Mesenteric fat pad (tissue), 1 donor: ENCODE data around the gene FLYWCH1. TPM values are rescaled to one million over a fixed set of nuclear protein-coding genes. Genes with fewer than 3 reads are reported as not detected.
A peak's percentile ranks its signal among the peaks of the same experiment; 100 is the strongest.
"Not testable (repeated sequence)": the region's sequence is repeated elsewhere in the genome, so short reads cannot be mapped to it uniquely, and the experiment has no call there.

Source experiments
- DNase-seq: peaks from one replicate; pipeline ENCODE4 v3.0.0-alpha.2; 2020; ENCODE audit warnings: low spot score
- total RNA-seq: library from RNA; stranded (reverse); fragmentation: NEBNext Ultra II Directional; extraction: Animal tissue kit (Norgen Biotek cat#: 25700); gene quantifications from one replicate; pipeline ENCODE4 v1.2.1, GENCODE V29; 2021
- donor health status: DM: yes; HTN: yes; CAD: no.

The FLYWCH1 gene
- total RNA-seq, 1 donor from 2014 or later = 32.0 TPM

DNA sequence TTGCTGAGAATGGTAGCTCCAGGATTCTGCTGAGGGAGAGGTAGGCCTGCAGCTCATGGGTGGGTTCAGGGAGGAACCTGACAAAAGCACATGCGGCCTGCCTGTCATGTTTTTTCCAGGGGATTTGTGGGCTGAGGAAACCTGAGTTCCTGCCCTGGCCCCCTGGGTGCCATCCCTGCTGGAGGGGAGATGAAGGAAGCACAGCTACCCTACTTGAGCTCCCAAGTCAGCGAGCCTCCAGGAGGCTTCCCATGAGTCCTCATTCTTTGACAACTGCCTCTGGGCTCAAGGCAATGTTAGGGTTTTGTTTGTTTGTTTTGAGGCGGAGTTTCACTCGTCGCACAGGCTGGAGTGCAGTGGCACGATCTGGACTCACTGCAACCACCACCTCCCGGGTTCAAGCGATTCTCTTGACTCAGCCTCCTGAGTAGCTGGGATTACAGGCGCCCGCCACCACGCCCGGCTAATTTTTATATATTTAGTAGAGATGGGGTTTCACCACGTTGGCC is 12.1 kb upstream of the FLYWCH1 start:
- DNase-seq = no peak

DNA sequence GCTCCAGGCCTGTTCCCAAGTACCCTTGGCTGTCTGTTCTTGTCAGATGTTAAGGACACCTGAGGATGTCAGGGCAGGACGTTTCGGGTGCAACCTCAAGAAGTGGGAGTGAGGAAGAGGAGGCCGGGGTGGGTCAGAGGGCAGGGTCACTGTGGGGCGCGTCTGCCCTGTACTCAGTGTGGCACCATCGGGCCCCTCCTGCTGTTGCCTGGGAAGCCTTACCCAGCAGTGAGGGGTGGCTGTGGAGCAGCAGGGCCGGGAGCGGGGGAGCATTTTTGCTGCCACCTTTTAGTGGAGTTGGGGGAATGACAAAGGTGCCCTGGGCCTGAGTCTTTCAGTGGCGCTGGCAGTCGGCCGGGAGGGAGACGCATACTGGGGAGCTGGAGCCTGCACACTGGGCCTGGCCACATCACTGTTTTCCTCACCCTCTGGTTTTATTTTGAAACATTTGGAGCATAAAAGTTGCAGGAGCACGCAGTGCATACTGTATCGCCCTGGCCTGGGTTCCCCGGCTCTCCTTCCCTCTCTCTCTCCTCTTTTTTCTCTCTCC is 11.1 kb upstream of the FLYWCH1 start:
- no peak for DNase-seq

GRCh38 chr16:2902337-2903130 is 9.2 kb upstream of the FLYWCH1 start:
- no peak for DNase-seq

GRCh38 chr16:2904100-2904921 is 7.4 kb upstream of the FLYWCH1 start:
- DNase-seq = peak; percentile 97

- DNase-seq = no peak
Measured at GRCh38 chr16:2904922-2905240, 6.8 kb upstream of the FLYWCH1 start.

DNA sequence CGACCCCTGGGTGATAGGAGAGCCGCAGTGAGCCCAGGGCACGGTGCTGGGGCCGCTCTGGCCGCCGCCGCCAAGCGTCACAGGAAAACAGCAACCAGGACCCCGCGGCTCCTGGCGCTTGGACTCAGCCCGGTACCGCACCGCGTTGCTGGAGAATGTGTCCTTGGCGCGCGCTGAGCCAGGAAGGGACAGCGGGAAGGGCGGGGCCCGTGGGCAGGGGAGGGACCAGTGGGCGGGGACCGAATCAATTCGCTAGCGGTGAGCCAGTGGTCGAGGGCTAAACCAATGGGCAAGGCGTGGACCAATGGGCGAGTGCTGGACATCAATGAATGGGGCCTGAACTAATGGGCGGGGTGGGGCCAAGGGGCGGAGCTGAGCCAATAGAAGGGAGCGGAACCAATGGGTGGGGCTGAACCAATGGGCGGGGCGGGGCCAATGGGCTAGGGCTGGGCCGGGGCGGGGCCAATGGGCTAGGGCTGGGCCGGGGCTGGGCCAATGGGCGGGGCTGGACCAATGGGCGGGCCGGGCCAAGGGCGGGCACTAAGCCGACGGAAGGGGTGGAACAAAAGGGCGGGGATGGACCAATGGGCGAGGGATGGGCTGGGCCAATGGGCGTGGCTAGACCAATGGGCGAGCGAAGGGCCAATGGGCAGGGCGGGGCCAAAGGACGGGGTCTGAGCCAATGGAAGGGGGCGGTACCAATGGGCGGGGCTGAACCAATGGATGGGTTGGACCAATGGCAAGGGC is 6.3 kb upstream of the FLYWCH1 start:
- peak; percentile 99 for DNase-seq

- no peak for DNase-seq
Measured at GRCh38 chr16:2905988-2906387, 5.7 kb upstream of the FLYWCH1 start.

DNA sequence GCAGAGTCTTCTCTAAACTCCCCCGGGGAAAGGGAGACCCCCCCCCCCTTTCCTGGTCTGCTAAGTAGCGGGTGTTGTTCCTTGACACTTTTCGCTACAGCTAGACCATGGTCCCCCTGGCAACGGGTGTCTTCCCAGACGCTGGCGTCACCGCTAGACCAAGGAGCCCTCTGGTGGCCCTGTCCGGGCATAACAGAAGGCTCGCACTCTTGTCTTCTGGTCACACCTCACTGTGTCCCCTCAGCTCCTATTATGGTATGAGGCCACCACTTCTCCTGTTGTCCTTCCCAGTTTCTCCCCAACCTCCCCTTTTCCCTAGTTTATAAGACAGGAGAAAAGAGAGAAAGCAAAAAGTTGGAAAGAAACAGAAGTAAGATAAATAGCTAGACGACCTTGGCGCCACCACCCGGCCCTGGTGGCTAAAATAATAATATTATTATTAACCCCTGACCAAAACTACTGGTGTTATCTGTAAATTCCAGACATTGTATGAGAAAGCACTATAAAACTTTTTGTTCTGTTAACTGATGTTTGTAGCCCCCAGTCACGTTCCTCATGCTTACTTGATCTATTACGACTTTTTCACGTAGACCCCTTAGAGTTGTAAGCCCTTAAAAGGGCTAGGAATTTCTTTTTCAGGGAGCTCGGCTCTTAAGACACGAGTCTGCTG is 4.5 kb upstream of the FLYWCH1 start:
- DNase-seq = not testable (repeated sequence)

GRCh38 chr16:2910441-2910969 is 1.2 kb upstream of the FLYWCH1 start:
- no peak for DNase-seq

GRCh38 chr16:2912330-2913199 is 834 bp downstream of the FLYWCH1 start:
- no peak for DNase-seq

DNA sequence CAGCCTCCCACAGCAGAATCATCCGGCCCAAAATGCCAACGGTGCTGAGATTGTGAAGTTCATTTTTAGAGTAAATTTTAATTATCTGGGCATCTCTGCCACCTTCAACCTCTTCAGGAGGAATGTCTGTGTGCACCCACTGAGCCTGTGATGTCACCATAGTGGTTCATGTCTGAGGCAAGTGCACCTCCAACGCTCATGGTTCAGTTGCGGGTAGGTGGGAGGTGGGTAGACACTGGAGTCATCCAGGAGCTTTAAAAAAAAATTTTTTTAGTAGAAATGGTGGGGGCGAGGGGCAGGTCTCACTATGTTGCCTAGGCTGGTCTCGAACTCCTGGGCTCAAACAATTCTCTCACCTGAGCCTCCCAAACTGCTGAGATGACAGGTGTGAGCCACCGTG is 1.9 kb downstream of the FLYWCH1 start:
- DNase-seq = no peak

- DNase-seq = no peak
Measured at GRCh38 chr16:2914233-2914632, 2.5 kb downstream of the FLYWCH1 start.

DNA sequence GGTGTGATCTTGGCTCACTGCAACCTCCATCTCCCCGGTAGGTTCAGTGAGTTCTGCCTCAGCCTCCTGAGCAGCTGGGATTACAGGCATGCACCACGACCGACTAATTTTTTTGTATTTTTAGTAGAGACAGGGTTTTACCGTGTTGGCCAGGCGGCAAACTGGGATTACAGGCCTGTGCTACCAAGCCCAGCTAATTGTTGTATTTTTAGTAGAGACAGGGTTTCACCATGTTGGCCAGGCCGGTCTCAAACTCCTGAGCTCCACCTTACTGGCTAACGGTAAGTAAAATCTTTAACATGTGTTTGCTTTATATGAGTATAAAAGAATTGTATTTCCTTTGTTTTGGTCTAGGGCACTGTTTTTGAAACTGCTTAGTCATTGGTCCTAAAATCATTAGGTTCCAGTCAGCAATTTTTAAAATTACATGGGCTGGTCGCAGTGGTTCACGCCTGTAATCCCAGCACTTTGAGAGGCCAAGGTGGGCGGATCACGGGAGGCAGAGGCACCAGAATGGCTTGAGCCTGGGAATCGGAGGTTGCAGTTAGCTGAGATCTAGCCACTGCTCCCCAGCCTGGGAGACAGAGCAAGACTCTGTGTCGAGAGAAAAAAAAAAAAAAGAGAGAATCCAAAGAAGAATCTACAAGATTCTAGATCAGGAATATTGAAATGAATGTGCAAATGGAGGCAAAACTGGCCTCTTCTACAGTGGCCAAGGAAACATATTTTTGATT is 3.6 kb downstream of the FLYWCH1 start:
- no peak for DNase-seq

DNA sequence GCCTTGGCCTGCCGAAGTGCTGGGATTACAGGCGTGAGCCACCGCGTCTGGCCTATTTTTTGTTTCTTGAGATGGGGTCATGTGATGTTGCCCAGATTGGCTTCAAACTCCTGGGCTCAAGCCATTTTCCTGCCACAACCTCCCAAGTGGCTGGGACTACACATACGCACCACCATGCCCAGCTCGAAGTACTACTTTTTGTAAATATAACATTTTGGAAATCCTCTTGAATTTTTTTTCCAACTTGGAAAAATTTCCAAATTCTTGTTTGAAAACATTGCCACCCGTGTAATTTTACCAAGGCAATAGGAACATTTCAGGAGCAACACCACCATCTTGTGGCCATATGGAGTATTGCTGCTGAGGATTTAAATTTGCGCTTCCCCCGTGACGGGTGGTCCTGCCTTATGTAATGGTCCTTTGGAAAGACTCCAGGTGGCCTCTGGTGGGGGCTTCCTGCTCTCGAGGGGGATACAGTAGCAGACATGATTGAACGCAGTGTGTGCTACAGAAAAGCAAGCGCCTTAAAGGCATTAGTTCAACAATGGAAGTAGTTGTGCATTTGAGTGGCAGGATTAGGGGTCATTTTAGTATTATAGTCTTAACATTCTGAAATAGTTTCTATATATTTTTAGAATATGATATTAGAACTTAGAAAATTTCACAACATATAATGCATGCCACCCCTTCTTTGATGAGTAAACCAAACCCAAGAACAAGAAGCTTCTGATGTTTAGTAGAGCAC is 8.0 kb downstream of the FLYWCH1 start:
- no peak for DNase-seq

DNA sequence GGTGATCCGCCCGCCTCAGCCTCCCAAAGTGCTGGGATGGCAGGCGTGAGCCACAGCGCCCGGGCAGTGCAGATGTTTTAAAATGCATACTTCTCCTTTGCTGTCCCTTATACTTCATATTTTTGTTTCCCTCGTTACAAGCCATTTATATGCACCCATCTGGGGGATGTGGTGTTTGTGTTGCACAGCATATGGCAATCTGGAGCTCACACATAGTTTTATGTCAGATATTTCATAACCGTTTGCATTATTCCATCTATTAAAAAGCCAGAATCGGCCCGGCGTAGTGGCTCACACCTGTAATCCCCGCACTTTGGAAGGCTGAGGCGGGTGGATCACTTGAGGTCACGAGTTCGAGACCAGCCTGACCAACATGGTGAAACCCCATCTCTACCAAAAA is 11.8 kb downstream of the FLYWCH1 start:
- DNase-seq = no peak

- no peak for DNase-seq
Measured at GRCh38 chr16:2924901-2925755, 13.4 kb downstream of the FLYWCH1 start.

DNA sequence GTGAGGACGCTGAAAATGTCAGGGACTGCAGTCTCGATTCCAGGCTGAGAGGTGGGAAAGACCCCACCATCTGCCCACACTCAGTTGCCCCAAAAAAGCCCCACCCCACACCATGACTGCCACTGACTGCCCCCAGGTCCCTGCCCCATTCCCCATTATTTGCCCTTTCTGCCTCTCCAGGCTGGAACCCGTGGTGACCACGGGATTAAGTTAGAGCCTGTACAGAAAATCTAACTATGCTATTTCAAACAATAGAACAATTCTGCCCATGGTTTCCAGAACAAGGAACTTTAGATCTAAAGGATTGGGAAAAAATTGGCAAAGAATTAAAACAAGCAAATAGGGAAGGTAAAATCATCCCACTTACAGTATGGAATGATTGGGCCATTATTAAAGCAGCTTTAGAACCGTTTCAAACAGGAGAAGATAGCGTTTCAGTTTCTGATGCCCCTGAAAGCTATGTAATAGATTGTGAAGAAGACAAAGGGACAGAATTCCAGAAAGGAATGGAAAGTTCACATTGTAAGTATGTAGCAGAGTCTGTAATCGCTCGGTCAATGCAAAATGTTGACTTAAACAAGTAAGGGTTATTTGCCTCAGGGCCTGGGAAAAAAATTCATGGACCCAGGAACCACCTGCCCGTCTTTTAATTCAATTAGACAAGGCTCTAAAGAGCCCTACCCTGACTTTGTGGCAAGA is 14.4 kb downstream of the FLYWCH1 start:
- DNase-seq = no peak
